Smooth muscle cell of the brain vasculature (primary cell): ENCODE data around the gene RHO.
"Not testable (repeated sequence)": the region's sequence is repeated elsewhere in the genome, so short reads cannot be mapped to it uniquely, and the experiment has no call there.

ENCODE experiments used
- DNase-seq: peaks from one replicate; pipeline ENCODE4 v3.0.0-alpha.2; 2012; ENCODE audit warnings: low read depth, low spot score

The RHO gene

GRCh38 chr3:129499604-129500333 lies 28.7 kb upstream of the RHO start:
- not testable (repeated sequence) for DNase-seq

GRCh38 chr3:129500334-129500658 lies 28.1 kb upstream of the RHO start:
- DNase-seq, result no peak

- no peak for DNase-seq
Observed at GRCh38 chr3:129501630-129502029, 26.8 kb upstream of the RHO start.

- no peak for DNase-seq
Observed at GRCh38 chr3:129502641-129503408, 25.6 kb upstream of the RHO start.

- no peak for DNase-seq
Observed at GRCh38 chr3:129503471-129504291, 24.8 kb upstream of the RHO start.

GRCh38 chr3:129504471-129505100 lies 23.9 kb upstream of the RHO start:
- DNase-seq, result no peak

GRCh38 chr3:129505341-129505740 lies 23.1 kb upstream of the RHO start:
- no peak for DNase-seq

- no peak for DNase-seq
Observed at GRCh38 chr3:129506231-129506742, 22.2 kb upstream of the RHO start.

- DNase-seq, result no peak
Observed at GRCh38 chr3:129507181-129507831, 21.1 kb upstream of the RHO start.

- no peak for DNase-seq
Observed at GRCh38 chr3:129512595-129512994, 15.8 kb upstream of the RHO start.

GRCh38 chr3:129513705-129514104 lies 14.7 kb upstream of the RHO start:
- DNase-seq, result no peak

- DNase-seq, result no peak
Observed at GRCh38 chr3:129514110-129514509, 14.3 kb upstream of the RHO start.

GRCh38 chr3:129514563-129514962 lies 13.9 kb upstream of the RHO start:
- DNase-seq, result no peak

- not testable (repeated sequence) for DNase-seq
Observed at GRCh38 chr3:129515108-129515820, 13.2 kb upstream of the RHO start.

- not testable (repeated sequence) for DNase-seq
Observed at GRCh38 chr3:129515821-129516432, 12.5 kb upstream of the RHO start.

GRCh38 chr3:129517516-129517915 lies 10.9 kb upstream of the RHO start:
- no peak for DNase-seq

- no peak for DNase-seq
Observed at GRCh38 chr3:129518038-129518561, 10.3 kb upstream of the RHO start.

- DNase-seq, result no peak
Observed at GRCh38 chr3:129518581-129518980, 9.9 kb upstream of the RHO start.

GRCh38 chr3:129519449-129519848 lies 9.0 kb upstream of the RHO start:
- DNase-seq, result no peak
